PC-3 (cell line): Measurements from ENCODE around the gene ZDHHC15. TPM values are rescaled to one million over a fixed set of nuclear protein-coding genes. Genes with fewer than 3 reads are reported as not detected.
"Not testable (repeated sequence)": the region's sequence is repeated elsewhere in the genome, so short reads cannot be mapped to it uniquely, and the experiment has no call there.

Source experiments
- ATAC-seq: fragments of 200-7000 bp; cut with Tn5 transposase; 2 replicates; pipeline ENCODE4 v1.9.1; 2020; ENCODE audit warnings: mild to moderate bottlenecking, moderate library complexity
- BruUV-seq: library from RNA; stranded (reverse); fragments of 400-500 nt; replicated peaks from 2 replicates; lab custom pipeline; 2021; lab: Mats Ljungman, UMichigan
- CTCF ChIA-PET: fragments of 300-600 bp; sonication (Branson Sonifier 250); formaldehyde crosslinking; loops from one replicate; lab custom pipeline; 2022; ENCODE audit warnings: antibody characterized with exemption; lab: Charles Lee
- POLR2A ChIA-PET: fragments of 300-600 bp; sonication (Branson Sonifier 250); formaldehyde crosslinking; loops from one replicate; lab custom pipeline; 2022; ENCODE audit warnings: antibody characterized with exemption; ENCODE audit not compliant: unreplicated experiment; lab: Charles Lee
- DNase-seq: peaks from one replicate; pipeline ENCODE4 v3.0.0-alpha.2; 2015
- H2AFZ ChIP-seq: fragments of 300-600 bp; sonication (generic); 2 replicates; pipeline ENCODE4 v1.6.0; 2016; ENCODE audit warnings: antibody characterized with exemption, low read length
- H3F3A ChIP-seq: fragments of 300-600 bp; sonication (generic); one replicate; pipeline ENCODE4 v1.6.0; 2017; ENCODE audit warnings: antibody characterized with exemption, low read length, control low read depth, mild to moderate bottlenecking; ENCODE audit not compliant: unreplicated experiment
- H3K27ac ChIP-seq: fragments of 300-600 bp; sonication (generic); 2 replicates; pipeline ENCODE4 v1.5.1; 2016; ENCODE audit warnings: mild to moderate bottlenecking, low read length
- H3K27me3 ChIP-seq: fragments of 300-600 bp; sonication (generic); 2 replicates; pipeline ENCODE4 v1.6.1; 2016; ENCODE audit warnings: low read length, mixed read lengths
- H3K36me3 ChIP-seq: fragments of 300-600 bp; sonication (generic); 2 replicates; pipeline ENCODE4 v1.6.1; 2016; ENCODE audit warnings: low read depth, mixed run types, low read length, mixed read lengths
- H3K4me1 ChIP-seq: fragments of 300-600 bp; sonication (generic); 2 replicates; pipeline ENCODE4 v1.5.1; 2016; ENCODE audit warnings: low read length; ENCODE audit not compliant: insufficient read depth
- H3K4me2 ChIP-seq: fragments of 300-600 bp; sonication (generic); 2 replicates; pipeline ENCODE4 v1.6.0; 2016; ENCODE audit warnings: low read length
- H3K4me3 ChIP-seq: fragments of 300-600 bp; sonication (generic); 2 replicates; pipeline ENCODE4 v1.5.1; 2016; ENCODE audit warnings: mild to moderate bottlenecking, low read length, mixed read lengths
- H3K79me2 ChIP-seq: fragments of 300-600 bp; sonication (generic); 2 replicates; pipeline ENCODE4 v1.6.1; 2017; ENCODE audit warnings: low read length, mixed read lengths
- H3K9ac ChIP-seq: fragments of 300-600 bp; sonication (generic); 2 replicates; pipeline ENCODE4 v1.6.0; 2016; ENCODE audit warnings: mild to moderate bottlenecking, low read length
- H3K9me2 ChIP-seq: fragments of 300-600 bp; sonication (generic); replicated peaks from 2 replicates; pipeline ENCODE4 v1.6.1; 2016; ENCODE audit warnings: mixed run types, low read length, mixed read lengths
- H3K9me3 ChIP-seq: fragments of 300-600 bp; sonication (generic); 2 replicates; pipeline ENCODE4 v1.6.1; 2016; ENCODE audit warnings: low read length, mixed read lengths
- H4K20me1 ChIP-seq: fragments of 300-600 bp; sonication (generic); 2 replicates; pipeline ENCODE4 v1.6.1; 2016; ENCODE audit warnings: low read length, mixed read lengths
- CTCF ChIP-seq: fragments of 300-600 bp; sonication (generic); conservative IDR thresholded peaks from 2 replicates; pipeline ENCODE4 v1.5.1; 2017; ENCODE audit warnings: antibody characterized with exemption, low read depth, mild to moderate bottlenecking, low read length
- EZH2 ChIP-seq: fragments of 300-600 bp; sonication (generic); IDR thresholded peaks from one replicate; pipeline ENCODE4 v1.6.1; 2017; ENCODE audit warnings: antibody characterized with exemption, mild to moderate bottlenecking, low read length; ENCODE audit not compliant: unreplicated experiment
- EZH2phosphoT487 ChIP-seq: fragments of 300-600 bp; sonication (generic); IDR thresholded peaks from 2 replicates; pipeline ENCODE4 v1.6.1; 2018; ENCODE audit warnings: mild to moderate bottlenecking, antibody characterized with exemption, low read length, borderline replicate concordance
- intact Hi-C: fragments of 100-400 bp; cut with micrococcal nuclease; formaldehyde crosslinking; loops from 2 replicates; pipeline ENCODE4 v1.9.0; 2023
- total RNA-seq: library from RNA; depleted of rRNA; stranded (reverse); fragments of >200 nt; gene quantifications from 2 replicates; pipeline ENCODE4 v1.2.3, GENCODE V29; 2014; rRNA removed

Gene ZDHHC15
- total RNA-seq, 1 experiment from 2014 or later: not detected

GRCh38 chrX:75335127-75335458 is 187.7 kb downstream of the ZDHHC15 start:
- H2AFZ ChIP-seq: no peak overlapping the region
- no peak overlapping the region for H3K9ac ChIP-seq
- no peak overlapping the region for H3K27ac ChIP-seq
- ChIA-PET CTCF (no interaction called here), POLR2A (no interaction called here)
- BruUV-seq: no TSS peak
- no peaks in the 10 kb centered on the region for H3F3A ChIP-seq
- no peaks in the 10 kb centered on the region for H3K27me3 ChIP-seq
- H3K36me3 ChIP-seq: no peaks in the 10 kb centered on the region
- H3K9me3 ChIP-seq: no peaks in the 10 kb centered on the region
- H4K20me1 ChIP-seq: no peaks in the 10 kb centered on the region
- no peak overlapping the region for H3K4me3 ChIP-seq
- H3K4me1 ChIP-seq: no peaks in the 10 kb centered on the region
- no peaks in the 10 kb centered on the region for H3K79me2 ChIP-seq
- no peaks in the 10 kb centered on the region for H3K9me2 ChIP-seq
- DNase-seq: no peak
- TF ChIP-seq CTCF (no peak), EZH2 (no peak), EZH2phosphoT487 (no peak)
- intact Hi-C loops: no loop called here
- no peak for ATAC-seq
- H3K4me2 ChIP-seq: no peak overlapping the region

DNA sequence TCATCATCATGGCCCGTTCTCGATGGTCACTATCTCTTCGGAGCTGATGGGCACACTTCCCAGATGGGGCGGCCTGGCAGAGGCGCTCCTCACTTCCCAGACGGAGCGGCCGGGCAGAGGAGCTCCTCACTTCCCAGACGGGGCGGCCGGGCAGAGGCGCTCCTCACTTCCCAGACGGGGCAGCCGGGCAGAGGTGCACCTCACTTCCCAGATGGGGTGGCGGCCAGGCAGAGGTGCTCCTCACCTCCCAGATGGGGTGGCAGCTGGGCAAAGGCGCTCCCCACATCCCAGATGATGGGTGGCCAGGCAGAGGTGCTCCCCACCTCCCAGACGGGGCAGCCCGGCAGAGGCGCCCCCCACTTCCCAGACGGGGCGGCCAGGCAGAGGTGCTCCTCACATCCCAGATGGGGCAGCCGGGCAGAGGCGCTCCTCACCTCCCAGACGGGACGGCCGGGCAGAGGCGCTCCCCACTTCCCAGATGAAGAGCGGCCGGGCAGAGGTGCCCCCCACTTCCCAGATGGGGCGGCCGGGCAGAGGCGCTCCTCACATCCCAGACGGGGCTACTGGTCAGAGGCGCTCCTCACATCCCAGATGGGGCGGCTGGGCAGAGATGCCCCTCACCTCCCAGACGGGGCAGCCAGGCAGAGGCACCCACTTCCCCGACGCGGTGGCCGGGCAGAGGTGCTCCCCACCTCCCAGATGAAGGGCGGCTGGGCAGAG is 188.3 kb downstream of the ZDHHC15 start:
- H3K36me3 ChIP-seq, POLR2A ChIA-PET, H3K9ac ChIP-seq, H3K4me1 ChIP-seq, H3F3A ChIP-seq, H3K79me2 ChIP-seq, H3K27me3 ChIP-seq, intact Hi-C loops, H3K4me2 ChIP-seq, H3K9me3 ChIP-seq, DNase-seq, CTCF ChIA-PET, ATAC-seq, BruUV-seq, H3K27ac ChIP-seq, H4K20me1 ChIP-seq, H3K4me3 ChIP-seq, H2AFZ ChIP-seq, H3K9me2 ChIP-seq: not testable (repeated sequence)

DNA sequence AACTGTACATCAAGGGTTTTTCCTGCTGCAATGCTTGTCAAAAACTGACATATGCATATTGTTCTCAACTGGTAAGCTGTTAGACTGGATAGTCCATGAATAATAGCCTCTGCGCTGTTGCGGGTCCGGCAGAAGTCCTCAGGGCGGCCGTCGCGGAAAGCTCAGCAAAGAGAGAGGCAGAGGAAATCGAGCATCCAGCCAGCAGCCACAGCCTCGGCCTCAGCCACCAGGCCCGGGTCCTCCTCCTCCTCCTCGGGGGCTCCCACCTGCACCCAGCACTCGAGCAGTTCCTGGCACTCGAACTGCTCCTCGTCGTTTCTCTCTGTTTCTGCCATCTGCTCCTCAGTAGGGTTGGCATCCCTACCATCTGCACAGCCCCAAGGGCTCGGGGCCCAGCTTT is 195.2 kb downstream of the ZDHHC15 start:
- TF ChIP-seq EZH2: no peak
- no peak for TF ChIP-seq CTCF
- no peak for TF ChIP-seq EZH2phosphoT487
- CTCF ChIA-PET: no interaction called here

More for the DNA sequence above, 195.2 kb downstream of the ZDHHC15 start:
- H3K27me3 ChIP-seq: no peaks in the 10 kb centered on the region
- H3K9me3 ChIP-seq: no peaks in the 10 kb centered on the region
- intact Hi-C loops: no loop called here
- ATAC-seq (no peak), DNase-seq (no peak)
- H4K20me1 ChIP-seq: no peaks in the 10 kb centered on the region
- H3K79me2 ChIP-seq: no peaks in the 10 kb centered on the region
- no peaks in the 10 kb centered on the region for H3K4me1 ChIP-seq
- H3F3A ChIP-seq: no peaks in the 10 kb centered on the region
- BruUV-seq: no TSS peak
- no peak overlapping the region for H3K9ac ChIP-seq
- H3K4me3 ChIP-seq: no peak overlapping the region
- H3K36me3 ChIP-seq: peaks cover 6% of the 10 kb centered on the region; the same call in 1 of the 2 replicates
- no peak overlapping the region for H2AFZ ChIP-seq
- no peaks in the 10 kb centered on the region for H3K9me2 ChIP-seq
- H3K27ac ChIP-seq: no peak overlapping the region
- POLR2A ChIA-PET: no interaction called here
- H3K4me2 ChIP-seq: no peak overlapping the region

Other genes with a start within 250 kb of the ZDHHC15 start
- gene UPRT, start 249.0 kb downstream of the ZDHHC15 start, total RNA-seq: 21.5 and 24.1 TPM in 2 replicates